ENCODE results near the gene TTC39C.
"Not testable (repeated sequence)": the region's sequence is repeated elsewhere in the genome, so short reads cannot be mapped to it uniquely, and the experiment has no call there.

Gene TTC39C

GRCh38 chr18:24018299-24018886 lies 3.8 kb downstream of the TTC39C start:
- no peak for DNase-seq (ENCODE audit: low read depth)

- peak; percentile 43 for DNase-seq (ENCODE audit: low read depth)
Observed at GRCh38 chr18:24019641-24020331, 5.2 kb downstream of the TTC39C start.

GRCh38 chr18:24021505-24021904 lies 7.0 kb downstream of the TTC39C start:
- no peak for DNase-seq (ENCODE audit: low read depth)

GRCh38 chr18:24022161-24022560 lies 7.6 kb downstream of the TTC39C start:
- DNase-seq (ENCODE audit: low read depth): no peak

- no peak for DNase-seq (ENCODE audit: low read depth)
Observed at GRCh38 chr18:24023185-24023814, 8.7 kb downstream of the TTC39C start.

- DNase-seq (ENCODE audit: low read depth): no peak
Observed at GRCh38 chr18:24024425-24024824, 9.9 kb downstream of the TTC39C start.

- no peak for DNase-seq (ENCODE audit: low read depth)
Observed at GRCh38 chr18:24026457-24026856, 11.9 kb downstream of the TTC39C start.

- no peak for DNase-seq (ENCODE audit: low read depth)
Observed at GRCh38 chr18:24027156-24027827, 12.7 kb downstream of the TTC39C start.

- not testable (repeated sequence) for DNase-seq (ENCODE audit: low read depth)
Observed at GRCh38 chr18:24028946-24029345, 14.4 kb downstream of the TTC39C start.

GRCh38 chr18:24031318-24031717 lies 16.8 kb downstream of the TTC39C start:
- DNase-seq (ENCODE audit: low read depth): no peak

- no peak for DNase-seq (ENCODE audit: low read depth)
Observed at GRCh38 chr18:24031916-24032315, 17.4 kb downstream of the TTC39C start.

- DNase-seq (ENCODE audit: low read depth): no peak
Observed at GRCh38 chr18:24033641-24034412, 19.3 kb downstream of the TTC39C start.

GRCh38 chr18:24035316-24035715 lies 20.8 kb downstream of the TTC39C start:
- no peak for DNase-seq (ENCODE audit: low read depth)

- no peak for DNase-seq (ENCODE audit: low read depth)
Observed at GRCh38 chr18:24039671-24040070, 25.1 kb downstream of the TTC39C start.

GRCh38 chr18:24041691-24042090 lies 27.1 kb downstream of the TTC39C start:
- no peak for DNase-seq (ENCODE audit: low read depth)

- DNase-seq (ENCODE audit: low read depth): no peak
Observed at GRCh38 chr18:24043403-24043802, 28.8 kb downstream of the TTC39C start.

- DNase-seq (ENCODE audit: low read depth): no peak
Observed at GRCh38 chr18:24048261-24048660, 33.7 kb downstream of the TTC39C start.

- no peak for DNase-seq (ENCODE audit: low read depth)
Observed at GRCh38 chr18:24049142-24049541, 34.6 kb downstream of the TTC39C start.

GRCh38 chr18:24051031-24051947 lies 36.7 kb downstream of the TTC39C start:
- no peak for DNase-seq (ENCODE audit: low read depth)

GRCh38 chr18:24052053-24052452 lies 37.5 kb downstream of the TTC39C start:
- DNase-seq (ENCODE audit: low read depth): no peak

GRCh38 chr18:24053211-24053610 lies 38.7 kb downstream of the TTC39C start:
- DNase-seq (ENCODE audit: low read depth): no peak

All from activated T-cell treated with anti-CD3 and anti-CD28 coated beads for 24 hours (primary cell).